Measurements from ENCODE around the gene FADS2. TPM values are rescaled to one million over a fixed set of nuclear protein-coding genes. Genes with fewer than 3 reads are reported as not detected.
A peak's percentile ranks its signal among the peaks of the same experiment; 100 is the strongest.

Gene FADS2
- total and polyA plus RNA-seq, 9 of the 15 experiments (the other 6 are each of a cell fraction or from before 2014, with no cell fraction given): 2.9 to 42.8 (median 16.2) TPM

- TF ChIP-seq DPF2 (IDR thresholded peaks at IDR 0.05): peak; percentile 95
- no peak for TF ChIP-seq HDAC6 (IDR thresholded peaks at IDR 0.05; ENCODE audit: low read depth, low read length)
- TF ChIP-seq MBD1 (CRISPR knock-in tag; IDR thresholded peaks at IDR 0.05): no peak
- TF ChIP-seq FOXM1 (IDR thresholded peaks at IDR 0.05; ENCODE audit: low read depth): peak; percentile 89
- no peak for TF ChIP-seq FOXM1 (CRISPR knock-in tag; IDR thresholded peaks at IDR 0.05; ENCODE audit: low read depth)
- TF ChIP-seq RBM22 (IDR thresholded peaks at IDR 0.05; ENCODE audit: low read depth, low read length, poor library complexity, severe bottlenecking): no peak
- TF ChIP-seq TCF7L2 (IDR thresholded peaks at IDR 0.05; ENCODE audit: low read depth, low read length): no peak
- TF ChIP-seq WHSC1 (IDR thresholded peaks at IDR 0.05; ENCODE audit: low read length): no peak
- no peak; the same call in 1 of the 2 replicates for TF ChIP-seq E2F3 (CRISPR knock-in tag; IDR thresholded peaks at IDR 0.05)
- peak; percentile 88 for TF ChIP-seq MTA3 (IDR thresholded peaks at IDR 0.05; ENCODE audit: borderline replicate concordance)
- TF ChIP-seq KAT8 (IDR thresholded peaks at IDR 0.05; ENCODE audit: low read depth): no peak
- peak; percentile 86 for TF ChIP-seq NFE2 (IDR thresholded peaks at IDR 0.05; ENCODE audit: low read depth)
- no peak for TF ChIP-seq XRCC4 (IDR thresholded peaks at IDR 0.05; ENCODE audit: extremely low read depth, insufficient read depth, insufficient read length)
- no peak for TF ChIP-seq CHD2 (IDR thresholded peaks at IDR 0.05; ENCODE audit: low read depth, low read length)
- TF ChIP-seq FOXA3 (CRISPR knock-in tag; conservative IDR thresholded peaks at IDR 0.05 in 1 of 2, IDR thresholded peaks at IDR 0.05 in 1 of 2): 0 out of 4 replicates have a peak, but pooled peaks of 1 of the 2 experiments have one; percentile 11
- TF ChIP-seq BRD4 (IDR thresholded peaks at IDR 0.05): no peak
- TF ChIP-seq ZKSCAN3 (CRISPR knock-in tag; IDR thresholded peaks at IDR 0.05): no peak
- no peak for TF ChIP-seq MITF (IDR thresholded peaks at IDR 0.05)
- TF ChIP-seq ZNF77 (CRISPR knock-in tag; IDR thresholded peaks at IDR 0.05): no peak
- TF ChIP-seq ZNF239 (CRISPR knock-in tag; IDR thresholded peaks at IDR 0.05): no peak; the same call in 1 of the 2 replicates
- no peak for TF ChIP-seq SRF (CRISPR knock-in tag; IDR thresholded peaks at IDR 0.05)
- peak; percentile 58; the same call in 1 of the 2 replicates for TF ChIP-seq BCOR (IDR thresholded peaks at IDR 0.05)
- peak; percentile 35 to 67; a peak in 2 of 4 replicates for TF ChIP-seq FOXK2 (conservative IDR thresholded peaks at IDR 0.05 in 1 of 2, IDR thresholded peaks at IDR 0.05 in 1 of 2; ENCODE audit: low read depth in 2 of 2)
- TF ChIP-seq STAG1 (CRISPR knock-in tag; IDR thresholded peaks at IDR 0.05; ENCODE audit: borderline replicate concordance): no peak
- no peak for TF ChIP-seq E4F1 (CRISPR knock-in tag; IDR thresholded peaks at IDR 0.05; ENCODE audit: borderline replicate concordance)
Measured at GRCh38 chr11:61841636-61842527, 13.8 kb downstream of the FADS2 start (continued).
